Fibroblast of mammary gland (primary cell): ENCODE measurements around the gene NALF2.

Experiments
- DNase-seq: peaks from one replicate; pipeline ENCODE4 v3.0.0-alpha.2; 2010; ENCODE audit warnings: low read depth
- H3K4me3 ChIP-seq: 2 replicates; pipeline ENCODE4 v1.5.1; 2011; ENCODE audit warnings: low read depth, mild to moderate bottlenecking, low read length, moderate library complexity; ENCODE audit not compliant: control insufficient read depth
- TF ChIP-seq, protein P1 (sequence below): conservative IDR thresholded peaks from 2 replicates; pipeline ENCODE4 v1.5.1; 2011; ENCODE audit warnings: low read depth, low read length, inconsistent platforms; ENCODE audit not compliant: control insufficient read depth, insufficient read depth

The NALF2 gene

DNA sequence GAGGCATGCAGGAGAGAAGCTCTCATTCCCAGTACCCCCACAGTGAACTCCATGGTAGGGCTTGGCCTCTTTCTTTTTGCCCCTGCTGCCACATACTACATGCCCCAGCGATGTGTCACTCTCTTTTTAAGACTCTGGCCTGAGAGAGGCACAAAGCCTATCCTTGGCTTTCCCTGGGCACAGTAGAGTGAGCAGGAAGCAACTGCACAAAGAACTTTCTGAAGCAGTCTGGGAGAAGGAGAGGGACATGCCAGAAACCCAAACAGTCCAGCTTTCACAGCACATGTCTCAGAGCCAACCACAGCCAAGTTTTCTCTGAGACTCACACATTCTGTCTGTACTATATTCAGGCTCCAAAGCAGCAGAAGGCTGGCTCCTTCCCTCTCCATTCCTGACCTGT lies 7.9 kb upstream of the NALF2 start:
- no peak overlapping the region for H3K4me3 ChIP-seq
- DNase-seq = no peak
- TF ChIP-seq, protein P1, sequence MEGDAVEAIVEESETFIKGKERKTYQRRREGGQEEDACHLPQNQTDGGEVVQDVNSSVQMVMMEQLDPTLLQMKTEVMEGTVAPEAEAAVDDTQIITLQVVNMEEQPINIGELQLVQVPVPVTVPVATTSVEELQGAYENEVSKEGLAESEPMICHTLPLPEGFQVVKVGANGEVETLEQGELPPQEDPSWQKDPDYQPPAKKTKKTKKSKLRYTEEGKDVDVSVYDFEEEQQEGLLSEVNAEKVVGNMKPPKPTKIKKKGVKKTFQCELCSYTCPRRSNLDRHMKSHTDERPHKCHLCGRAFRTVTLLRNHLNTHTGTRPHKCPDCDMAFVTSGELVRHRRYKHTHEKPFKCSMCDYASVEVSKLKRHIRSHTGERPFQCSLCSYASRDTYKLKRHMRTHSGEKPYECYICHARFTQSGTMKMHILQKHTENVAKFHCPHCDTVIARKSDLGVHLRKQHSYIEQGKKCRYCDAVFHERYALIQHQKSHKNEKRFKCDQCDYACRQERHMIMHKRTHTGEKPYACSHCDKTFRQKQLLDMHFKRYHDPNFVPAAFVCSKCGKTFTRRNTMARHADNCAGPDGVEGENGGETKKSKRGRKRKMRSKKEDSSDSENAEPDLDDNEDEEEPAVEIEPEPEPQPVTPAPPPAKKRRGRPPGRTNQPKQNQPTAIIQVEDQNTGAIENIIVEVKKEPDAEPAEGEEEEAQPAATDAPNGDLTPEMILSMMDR = no peak

DNA sequence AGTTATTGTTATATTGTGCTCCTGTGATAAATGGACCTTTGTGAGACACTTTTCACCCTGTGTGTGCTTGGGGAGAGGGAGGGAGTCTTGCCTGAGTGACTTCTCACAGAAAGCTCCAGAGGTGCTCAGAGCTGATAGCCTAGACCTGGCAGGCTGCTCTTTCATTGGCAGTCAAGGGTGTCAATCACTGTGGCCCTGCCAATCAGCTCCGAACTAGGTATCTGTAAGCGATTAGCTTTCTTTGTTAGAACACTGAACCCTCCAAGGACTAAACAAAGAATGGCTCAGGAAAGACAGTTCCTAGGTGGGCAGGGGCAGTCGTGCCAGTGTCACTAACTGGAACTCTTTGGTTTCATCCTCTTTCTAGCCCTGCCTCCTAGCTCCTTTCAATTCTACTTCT lies 2.7 kb upstream of the NALF2 start:
- DNase-seq = peak; percentile 18
- TF ChIP-seq, protein P1 = no peak
- no peak overlapping the region for H3K4me3 ChIP-seq

DNA sequence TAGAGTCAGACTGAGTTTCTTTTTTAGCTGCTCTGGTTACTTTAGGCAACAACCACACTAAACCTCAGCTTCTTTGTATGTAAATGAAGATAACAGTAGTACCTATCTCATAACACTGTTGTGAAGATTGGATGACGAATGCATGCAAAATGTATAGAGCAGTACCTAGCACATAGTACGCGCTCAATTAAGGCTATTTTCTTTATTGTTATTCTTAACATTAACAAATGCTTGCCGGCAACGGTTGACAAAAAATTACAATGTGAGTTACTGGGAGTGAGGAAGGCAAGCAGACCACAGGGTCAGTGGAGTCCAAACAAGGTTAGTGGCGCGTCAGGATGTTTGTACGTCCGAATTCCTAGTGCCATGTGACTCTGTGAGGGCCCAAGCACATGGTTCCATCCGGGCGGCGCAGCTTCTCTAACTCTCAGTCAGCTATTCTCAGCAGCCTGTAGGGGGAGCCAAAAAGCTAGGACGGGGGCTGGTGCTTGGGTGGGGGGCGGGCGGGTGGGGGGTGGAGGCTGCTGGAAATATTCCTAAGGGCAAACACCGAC lies 821 bp upstream of the NALF2 start:
- no peak overlapping the region for H3K4me3 ChIP-seq
- DNase-seq = peak; percentile 6

DNA sequence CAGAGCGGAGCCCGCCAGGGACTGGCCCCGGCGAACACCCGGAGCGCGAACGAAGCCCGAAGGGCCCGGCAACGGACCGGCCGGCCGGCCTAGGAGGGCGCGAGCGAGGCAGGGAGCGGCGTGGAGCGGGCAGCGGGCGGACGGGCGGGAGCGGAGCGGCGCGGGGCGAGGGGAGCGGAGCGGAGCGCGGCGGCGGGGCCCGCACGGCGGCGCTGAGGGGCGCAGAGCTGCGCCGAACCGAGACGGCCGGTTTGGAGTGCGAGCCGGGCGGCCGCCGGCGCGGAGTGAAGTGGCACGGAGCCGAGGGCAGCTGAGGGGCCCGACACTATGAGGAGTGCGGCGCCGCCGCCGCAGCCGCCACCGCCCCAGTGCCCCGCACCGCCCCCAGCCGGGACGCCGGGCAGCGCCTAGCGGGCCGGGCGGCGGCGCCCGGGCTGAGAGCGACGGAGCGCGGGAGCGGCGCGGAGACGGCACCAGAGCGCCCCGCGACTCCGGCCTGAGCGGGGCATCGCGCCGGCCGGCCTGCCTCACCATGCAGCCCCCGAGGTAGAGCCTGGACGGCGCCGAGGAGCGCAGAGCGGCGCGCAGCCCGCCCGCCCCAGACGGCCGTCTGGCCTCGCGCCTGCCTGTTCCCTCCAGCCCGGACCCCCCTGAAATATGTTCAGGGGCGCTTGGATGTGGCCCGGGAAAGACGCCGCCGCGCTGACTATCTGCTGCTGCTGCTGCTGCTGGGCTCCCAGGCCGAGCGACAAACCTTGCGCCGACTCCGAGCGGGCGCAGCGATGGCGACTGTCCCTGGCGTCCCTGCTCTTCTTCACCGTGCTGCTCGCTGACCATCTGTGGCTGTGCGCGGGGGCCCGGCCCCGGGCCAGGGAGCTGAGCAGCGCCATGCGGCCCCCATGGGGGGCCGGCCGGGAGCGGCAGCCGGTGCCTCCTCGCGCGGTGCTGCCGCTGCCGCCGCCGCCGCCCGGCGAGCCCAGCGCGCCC lies 793 bp downstream of the NALF2 start:
- TF ChIP-seq, protein P1 = no peak
- no peak for DNase-seq
- H3K4me3 ChIP-seq = no peak overlapping the region

More for the DNA sequence above, 821 bp upstream of the NALF2 start:
- TF ChIP-seq, protein P1 = peak; percentile 11

DNA sequence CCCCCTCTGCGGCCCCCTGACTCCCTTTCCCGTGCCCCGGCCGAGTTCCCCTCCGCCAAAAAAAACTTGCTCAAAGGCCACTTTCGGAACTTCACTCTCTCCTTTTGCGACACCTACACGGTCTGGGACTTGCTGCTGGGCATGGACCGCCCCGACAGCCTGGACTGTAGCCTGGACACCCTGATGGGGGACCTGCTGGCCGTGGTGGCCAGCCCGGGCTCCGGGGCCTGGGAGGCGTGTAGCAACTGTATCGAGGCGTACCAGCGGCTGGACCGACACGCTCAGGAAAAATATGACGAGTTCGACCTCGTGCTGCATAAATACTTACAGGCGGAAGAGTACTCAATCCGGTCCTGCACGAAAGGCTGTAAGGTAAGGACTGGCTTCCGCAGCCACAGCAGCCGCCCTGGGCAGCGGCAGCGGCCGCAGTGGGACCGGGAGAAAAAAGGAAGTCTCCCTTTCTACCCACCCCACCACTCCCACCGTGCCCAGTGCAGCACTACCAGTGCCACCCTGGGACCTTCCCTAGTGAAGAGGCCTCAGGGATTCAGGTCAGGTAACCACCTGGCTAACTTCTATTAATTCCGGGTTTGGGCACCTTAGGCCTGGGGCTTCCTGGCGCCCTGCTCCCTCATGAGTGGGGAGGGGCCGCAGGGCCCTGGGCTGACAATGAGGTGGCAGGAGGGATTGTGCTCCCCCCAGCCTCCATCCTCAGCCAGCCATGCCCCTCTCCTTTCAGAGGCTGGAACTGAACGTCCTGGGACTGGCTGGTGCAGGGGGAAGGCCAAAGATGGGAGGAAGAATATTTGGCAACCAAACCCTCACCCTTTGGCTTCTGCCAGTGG lies 1.9 kb downstream of the NALF2 start:
- DNase-seq = no peak
- TF ChIP-seq, protein P1 = no peak
- H3K4me3 ChIP-seq = no peak overlapping the region
